Ecto neural progenitor cell (in vitro differentiated cells): ENCODE measurements around the gene NUP98.
"Not testable (repeated sequence)": the region's sequence is repeated elsewhere in the genome, so short reads cannot be mapped to it uniquely, and the experiment has no call there.

Source experiments
- DNase-seq: peaks from one replicate; pipeline ENCODE4 v3.0.0-alpha.2; 2018; ENCODE audit warnings: low spot score

Gene NUP98

DNA sequence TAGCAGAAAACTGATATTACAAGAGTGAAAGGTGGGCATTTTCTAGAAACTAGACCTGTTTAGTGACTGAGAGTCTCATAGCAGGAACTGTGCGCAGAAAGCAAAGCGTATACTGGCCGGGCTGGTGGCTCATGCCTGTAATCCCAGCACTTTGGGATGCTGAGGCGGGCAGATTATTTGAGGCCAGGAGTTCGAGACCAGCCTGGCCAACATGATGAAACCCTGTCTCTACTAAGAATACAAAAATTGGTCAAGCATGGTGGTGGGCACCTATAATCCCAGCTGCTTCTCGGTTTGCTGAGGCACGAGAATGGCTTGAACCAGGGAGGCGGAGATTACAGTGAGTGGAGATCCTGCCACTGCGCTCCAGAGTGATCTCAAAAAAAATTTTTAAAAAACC lies 1.8 kb upstream of the NUP98 start:
- DNase-seq: no peak

DNA sequence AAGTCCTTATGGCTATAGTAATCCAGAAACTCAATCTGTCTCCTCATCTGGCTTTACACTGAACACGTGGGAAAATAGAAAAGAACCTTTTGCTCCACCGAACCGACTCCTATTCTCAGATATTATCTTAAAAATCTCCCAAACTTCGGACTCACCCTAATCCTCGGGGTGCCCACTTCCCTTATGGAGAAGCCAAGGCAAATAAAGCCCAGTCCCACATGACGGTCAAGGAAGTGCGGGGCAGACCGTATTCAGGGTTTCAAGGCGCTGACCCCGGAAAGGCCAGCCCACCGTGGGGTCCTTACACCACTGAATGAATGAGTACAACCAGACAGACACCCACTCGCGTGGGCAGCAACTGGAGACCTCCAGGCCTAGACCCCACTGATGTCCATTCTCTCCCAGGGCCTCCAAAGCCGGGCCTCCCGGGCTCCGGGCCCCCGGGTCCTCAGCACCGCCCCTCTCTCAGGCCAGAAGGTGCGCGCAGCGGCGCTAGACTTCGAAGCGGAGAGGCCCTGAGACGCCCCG lies 489 bp downstream of the NUP98 start:
- no peak for DNase-seq

DNA sequence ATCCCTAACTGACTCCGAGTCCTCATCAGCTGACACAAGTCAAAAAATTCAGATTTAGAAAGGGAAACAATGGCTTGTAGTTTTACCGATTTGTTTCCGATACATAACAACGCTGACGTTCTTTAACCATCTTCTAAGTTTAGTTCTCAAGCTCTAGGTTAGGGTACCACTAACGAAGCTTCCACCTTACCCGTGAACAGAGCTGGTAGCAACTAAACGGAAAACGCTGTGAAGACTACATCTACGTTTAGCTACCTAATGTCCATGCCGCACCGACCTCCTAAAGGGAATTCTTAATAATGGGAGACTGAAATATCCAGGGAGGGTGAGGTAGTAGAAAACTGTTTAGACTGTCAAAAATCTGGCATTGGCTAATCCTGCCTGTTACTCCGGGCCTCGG lies 1.0 kb downstream of the NUP98 start:
- DNase-seq: no peak

DNA sequence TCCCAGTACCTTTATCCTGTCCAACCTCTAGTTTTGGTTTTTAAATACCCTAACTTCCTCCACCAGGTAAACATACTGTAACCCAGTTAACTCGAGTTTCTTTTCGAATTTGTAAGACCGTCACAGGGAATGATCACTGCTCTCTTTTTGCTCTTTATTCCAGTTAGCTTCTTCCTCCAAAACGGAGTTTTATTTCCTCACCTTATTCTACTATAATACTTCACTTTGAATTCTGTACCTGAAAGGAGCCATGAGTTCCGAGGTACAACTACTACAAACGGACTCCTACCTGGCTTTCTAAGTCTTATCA lies 1.4 kb downstream of the NUP98 start:
- no peak for DNase-seq

DNA sequence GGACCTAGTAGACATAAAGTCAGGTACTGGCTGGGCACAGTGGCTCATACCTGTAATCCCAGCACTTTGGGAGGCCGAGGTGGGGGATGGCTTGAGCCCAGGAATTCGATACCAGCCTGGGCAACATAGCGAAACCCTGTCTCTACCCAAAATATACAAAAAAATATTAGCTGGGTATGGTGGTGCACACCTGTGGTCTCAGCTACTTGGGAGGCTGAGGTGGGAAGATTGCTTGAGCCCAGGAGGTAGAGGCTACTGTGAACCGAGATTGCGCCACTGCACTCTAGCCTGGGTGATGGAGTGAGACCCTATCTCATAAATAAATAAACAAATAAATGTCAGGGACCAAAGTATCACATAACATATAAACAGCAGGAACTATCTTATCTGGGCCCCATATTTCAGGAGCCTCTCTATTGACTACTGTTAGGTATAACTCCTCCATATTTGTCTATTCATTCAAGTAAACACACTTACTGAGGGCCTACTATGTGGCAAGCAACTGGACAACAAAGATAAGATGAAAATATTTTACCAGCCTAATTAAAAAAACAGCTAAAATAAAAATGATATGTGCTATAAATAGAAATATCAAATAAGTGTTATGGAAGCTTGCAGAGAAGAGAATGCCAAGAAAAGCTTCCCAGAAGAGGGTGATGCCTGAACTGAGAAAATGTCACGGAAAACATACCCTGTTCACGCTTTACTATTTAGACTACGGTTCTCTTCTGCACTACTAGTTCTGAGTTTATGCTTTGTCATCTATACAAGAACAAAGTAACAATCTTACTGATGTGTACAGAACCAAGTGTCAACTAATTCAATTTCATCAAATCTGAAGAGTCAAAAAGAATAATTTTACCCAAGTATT lies 2.0 kb downstream of the NUP98 start:
- no peak for DNase-seq

DNA sequence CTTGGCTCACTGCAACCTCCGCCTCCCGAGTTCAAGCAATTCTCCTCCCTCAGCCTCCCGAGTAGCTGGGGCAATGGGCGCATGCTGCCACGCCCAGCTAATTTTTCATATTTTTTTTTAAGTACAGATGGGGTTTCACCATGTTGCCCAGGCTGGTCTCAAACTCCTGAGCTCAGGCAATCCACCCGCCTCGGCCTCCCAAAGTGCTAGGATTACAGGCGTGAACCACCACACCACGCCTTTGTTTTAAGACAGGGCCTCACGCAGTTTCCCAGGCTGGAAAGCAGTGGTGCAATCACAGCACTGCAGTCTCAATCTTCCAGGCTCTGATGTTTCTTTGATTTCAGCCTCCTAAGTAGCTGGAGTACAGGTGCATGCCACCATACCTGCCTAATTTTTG lies 3.0 kb downstream of the NUP98 start:
- not testable (repeated sequence) for DNase-seq

DNA sequence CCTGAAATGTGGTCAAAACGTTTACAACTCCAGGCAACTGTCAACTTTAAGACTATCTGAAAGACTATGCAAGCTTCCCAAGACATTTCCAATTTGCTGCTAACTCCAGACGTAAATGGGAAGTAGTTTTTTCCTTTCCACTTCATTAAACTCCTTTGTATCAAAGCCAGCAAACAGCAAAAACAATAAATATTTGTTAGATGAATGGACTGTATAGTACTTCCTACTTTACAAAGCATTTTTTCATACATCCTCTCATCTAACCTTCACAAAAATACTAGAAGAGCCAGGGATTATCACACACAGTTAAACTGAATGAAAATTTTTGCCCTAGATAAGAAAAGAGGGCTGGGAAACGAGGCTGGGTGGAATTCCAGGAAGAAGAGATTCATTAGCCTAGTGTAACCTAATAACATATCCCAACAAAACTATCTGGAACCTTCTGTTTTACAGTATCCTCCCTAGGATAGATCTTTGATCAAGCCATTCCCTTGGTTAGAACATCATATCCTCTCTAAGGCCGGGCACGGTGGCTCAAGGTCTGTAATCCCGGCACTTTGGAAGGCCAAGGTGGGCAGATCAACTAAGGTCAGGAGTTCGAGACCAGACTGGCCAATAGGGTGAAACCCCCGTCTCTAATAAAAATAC lies 10.4 kb downstream of the NUP98 start:
- DNase-seq: no peak

DNA sequence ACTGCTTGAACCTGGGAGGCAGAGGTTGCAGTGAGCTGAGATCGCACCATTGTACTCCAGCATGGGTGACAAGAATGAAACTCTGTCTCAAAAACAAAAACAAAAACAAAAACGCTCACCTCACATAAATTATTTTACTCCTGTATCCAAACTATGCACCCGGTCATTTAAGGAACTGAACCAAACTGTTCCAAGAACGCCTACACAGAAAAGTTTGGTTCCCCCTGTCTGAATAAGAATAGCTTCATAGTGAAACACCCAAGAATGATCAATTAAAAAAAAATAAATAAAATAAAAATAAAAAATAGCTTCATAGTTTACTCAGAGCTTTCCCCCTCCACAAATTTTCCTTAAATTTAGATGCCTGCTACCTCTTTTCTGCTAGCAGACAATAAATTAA lies 13.7 kb downstream of the NUP98 start:
- DNase-seq: no peak

DNA sequence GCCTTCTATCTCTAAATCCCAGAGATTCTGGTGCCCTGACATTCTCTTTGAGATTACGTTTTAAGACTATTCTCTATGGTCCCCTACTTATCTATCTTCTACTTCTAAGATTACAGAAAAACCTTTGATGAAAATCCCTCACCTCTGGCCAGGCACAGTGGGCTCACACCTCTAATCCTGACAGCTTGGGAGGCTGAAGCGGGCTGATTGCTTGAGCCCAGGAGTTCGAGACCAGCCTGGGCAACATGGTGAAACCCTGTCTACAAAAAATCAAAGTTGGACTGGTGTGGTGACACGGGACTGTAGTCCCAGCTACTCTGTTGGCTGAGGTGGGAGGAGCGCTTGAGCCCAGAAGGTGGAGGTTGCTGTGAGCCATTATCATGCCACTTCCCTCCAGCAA lies 14.4 kb downstream of the NUP98 start:
- no peak for DNase-seq

DNA sequence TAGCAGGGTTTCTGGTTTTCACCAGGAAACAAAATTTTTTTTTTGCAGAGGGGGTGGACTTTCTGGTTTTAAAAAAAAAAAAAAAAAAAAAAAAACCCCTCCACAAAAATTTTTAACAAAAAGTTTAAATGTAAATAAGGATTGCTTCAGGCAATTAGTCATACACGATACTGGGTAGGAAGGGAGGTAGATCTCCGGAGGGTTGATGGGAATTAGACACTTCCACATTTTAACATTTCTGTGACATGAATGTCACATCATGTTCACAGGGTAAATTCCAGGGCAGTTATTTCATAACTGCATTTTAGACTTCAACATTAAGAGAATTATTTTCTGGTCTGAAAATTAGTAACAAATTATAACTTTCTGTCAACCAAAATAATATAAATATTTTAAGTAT lies 15.9 kb downstream of the NUP98 start:
- DNase-seq: no peak

DNA sequence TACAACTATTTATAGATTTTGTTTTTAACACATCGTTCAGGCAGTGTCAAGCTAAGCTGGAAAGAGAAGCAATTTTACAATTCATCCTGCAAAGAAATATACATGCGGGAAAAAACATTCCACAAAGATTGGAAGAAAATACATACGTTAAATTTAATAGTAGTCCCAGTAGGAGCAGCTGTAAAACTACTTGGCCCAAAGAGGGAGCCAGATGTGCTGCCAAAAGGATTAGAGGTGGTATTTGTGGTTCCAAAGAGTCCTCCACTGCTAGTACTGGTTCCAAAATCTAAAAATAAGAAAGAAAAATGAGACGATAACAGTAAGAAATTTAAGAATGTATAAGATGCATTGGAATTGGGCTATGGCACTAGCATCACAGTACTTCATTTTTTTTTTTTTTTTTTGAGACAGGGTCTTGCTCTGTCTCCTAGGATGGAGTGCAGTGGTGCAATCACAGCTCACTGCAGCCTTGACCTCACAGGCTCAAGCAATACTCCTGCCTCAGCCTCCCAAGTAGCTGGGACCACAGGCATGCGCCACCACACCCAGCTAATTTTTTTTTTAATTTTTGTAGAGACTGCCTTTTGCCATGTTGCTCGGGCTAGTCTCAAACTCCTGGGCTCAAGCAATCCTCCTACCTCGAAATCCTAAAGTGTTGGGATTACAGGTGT lies 21.5 kb downstream of the NUP98 start:
- DNase-seq: no peak

DNA sequence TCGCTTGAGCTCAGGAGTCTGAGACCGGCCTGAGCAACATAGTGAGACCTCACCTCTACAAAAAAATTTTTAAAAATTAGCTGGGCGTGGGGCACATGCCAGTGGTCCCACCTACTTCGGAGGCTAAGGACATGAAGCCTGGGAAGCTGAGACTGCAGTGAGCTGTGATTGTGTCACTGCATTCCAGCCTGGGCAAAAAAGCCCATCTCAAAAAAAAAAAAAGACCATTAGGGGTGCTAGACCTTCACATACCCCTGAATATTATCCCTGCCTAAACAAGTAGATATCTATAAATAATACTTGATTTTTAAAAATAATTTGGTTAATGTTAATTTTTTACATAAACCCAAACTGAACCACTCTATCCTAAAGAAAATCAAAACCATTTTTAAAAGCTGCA lies 24.2 kb downstream of the NUP98 start:
- no peak for DNase-seq

DNA sequence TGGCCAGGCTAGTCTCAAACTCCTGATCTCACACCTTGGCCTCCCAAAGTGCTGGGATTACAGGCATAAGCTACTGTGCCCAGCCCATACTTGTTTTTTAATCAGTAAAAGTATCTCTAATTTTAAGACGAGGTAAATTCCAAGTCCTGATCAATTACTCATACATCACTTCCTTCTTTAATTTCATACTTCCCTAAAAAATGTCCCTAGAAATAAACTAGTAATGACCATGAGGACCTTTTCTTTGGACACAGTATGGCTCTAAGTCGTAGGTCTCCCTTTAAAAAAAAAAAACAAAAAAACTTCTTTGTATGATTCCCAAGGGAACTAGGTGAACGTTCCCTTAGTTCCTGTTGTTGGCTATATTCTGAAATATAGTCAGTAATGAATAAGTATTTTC lies 29.8 kb downstream of the NUP98 start:
- DNase-seq: no peak

DNA sequence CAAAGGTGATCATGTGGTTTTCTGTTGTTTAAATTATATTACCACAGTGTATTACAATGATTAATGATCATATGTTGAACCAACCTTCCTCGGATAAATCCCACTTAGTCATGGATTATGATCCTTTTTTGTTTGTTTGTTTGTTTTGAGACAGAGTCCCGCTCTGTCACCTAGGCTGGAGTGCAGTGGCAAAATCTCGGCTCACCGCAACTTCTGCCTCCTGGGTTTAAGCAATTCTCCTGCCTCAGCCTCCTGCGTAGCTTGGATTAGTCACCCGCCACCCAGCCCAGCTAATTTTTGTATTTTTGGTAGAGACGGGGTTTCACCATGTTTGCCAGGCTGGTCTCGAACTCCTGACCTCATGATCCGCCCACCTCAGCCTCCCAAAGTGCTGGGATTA lies 30.5 kb downstream of the NUP98 start:
- DNase-seq: not testable (repeated sequence)

DNA sequence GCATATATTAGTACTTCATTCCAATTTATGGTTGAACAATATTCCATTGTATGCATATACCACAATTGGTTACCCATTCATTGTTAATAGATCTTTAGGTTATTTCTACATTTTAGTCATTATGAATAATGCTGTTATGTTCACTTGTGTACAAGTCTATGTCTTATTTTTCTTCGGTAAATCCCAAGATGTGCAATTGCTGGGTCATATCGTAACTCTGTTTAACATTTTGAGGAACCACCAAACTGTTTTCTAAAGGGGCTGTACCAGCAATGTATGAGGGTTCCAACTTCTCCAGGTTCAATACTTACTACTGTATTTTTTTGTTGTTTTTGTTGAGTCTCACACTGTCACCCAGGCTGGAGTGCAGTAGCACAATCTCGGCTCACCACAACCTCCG lies 33.1 kb downstream of the NUP98 start:
- DNase-seq: no peak

DNA sequence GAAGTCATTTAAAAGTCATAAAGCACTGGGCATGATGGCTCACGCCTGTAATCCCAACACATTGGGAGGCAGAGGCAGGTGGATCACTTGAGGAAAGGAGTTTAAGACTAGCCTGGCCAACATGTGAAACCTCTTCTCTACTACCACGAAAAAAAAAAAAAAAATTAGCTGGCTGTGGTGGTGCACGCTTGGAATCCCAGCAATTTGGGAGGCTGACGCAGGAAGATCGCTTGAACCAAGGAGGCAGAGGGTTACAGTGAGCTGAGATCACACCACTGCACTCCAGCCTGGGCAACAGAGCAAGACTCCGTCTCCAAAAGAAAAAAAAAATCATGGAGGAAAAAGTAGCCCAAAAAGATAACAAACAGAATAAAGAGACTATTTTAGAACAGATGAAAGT lies 42.2 kb downstream of the NUP98 start:
- no peak for DNase-seq

DNA sequence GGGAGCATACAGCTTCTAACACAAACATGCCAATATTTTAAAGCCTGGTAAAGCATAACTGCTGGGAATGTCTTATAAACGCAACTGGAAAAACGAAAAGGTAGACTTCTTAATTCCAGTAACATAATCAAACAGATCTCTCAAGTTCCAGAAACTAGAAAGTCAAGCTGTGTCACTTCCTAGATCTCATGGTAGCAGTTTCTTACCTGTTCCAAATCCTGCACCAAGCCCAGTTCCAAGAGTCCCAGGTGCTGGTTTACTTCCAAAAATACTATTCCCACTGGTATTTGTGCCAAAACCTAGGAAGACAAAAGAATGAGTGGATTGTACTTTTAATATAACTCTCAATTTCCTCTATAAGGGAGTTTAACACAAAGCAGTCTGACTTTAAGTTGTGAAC lies 44.2 kb downstream of the NUP98 start:
- no peak for DNase-seq

DNA sequence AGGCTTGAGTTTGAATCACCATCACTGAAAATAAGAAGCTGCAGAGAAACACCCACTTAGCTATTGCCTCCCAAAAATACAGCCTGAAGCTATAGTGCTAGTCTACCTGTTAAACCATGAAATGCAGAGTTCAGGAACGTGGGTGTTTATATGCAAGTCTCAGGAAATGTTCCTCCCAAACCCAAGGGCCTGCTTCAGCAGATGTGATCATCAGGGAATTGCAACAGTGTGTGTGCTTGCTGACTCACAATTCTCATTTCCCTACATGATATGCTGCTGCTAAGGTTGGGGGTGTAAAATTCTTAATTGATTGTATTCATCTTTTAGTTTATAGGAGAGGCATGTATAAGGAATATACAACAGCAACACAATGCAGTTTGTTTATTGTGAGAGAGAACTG lies 49.6 kb downstream of the NUP98 start:
- no peak for DNase-seq

DNA sequence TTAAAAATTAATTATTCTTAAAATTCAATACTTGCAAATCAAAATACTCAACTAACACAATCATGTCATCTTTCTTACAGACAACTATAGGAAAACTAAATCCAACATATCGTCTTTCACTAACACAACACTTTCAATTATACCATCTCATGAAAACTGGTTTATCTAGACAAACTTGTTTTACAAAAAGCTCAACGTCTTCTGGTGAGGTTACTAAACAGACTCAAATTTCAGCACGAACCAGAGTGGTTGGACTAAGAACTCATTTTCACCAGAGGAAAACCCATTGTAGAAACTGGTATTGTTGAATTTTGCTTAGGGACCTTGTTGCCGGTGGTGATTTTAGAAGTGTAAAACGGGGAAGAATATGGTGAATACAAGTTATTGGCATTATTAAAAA lies 52.2 kb downstream of the NUP98 start:
- no peak for DNase-seq

DNA sequence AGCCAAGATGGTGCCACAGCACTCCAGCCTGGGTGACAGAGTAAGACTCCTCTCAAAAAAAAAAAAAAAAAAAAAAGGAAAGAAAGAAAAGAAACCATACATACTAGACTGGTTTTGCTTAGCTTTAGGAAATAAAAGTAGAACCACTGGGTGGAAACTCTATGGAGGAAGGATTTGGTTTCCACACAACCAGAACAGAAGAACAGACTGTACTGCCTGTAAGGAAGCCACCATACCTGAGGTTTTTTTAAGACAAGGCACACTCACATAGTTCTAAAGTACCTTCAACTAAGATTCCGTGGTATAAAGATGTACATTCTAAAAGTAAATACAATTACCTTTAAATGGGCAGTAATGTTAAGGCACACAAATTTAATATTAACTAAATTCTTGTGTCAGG lies 58.6 kb downstream of the NUP98 start:
- DNase-seq: no peak

DNA sequence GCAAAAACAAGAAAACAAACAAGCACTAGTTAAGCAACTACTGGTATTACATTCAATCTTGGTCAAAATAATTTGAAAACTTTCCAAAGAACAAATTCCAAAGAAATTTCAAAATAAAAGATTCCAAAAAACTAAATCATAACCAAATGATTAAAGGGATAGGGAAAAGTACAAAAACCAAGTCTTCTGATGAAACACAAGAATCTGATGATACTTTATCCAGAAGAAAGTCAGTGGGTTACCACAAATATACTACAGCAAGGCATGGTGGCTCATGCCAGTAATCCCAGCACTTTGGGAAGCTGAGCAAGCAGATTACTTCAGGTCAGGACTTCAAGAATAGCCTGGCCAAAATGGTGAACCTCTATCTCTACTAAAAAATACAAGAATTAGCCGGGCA lies 59.1 kb downstream of the NUP98 start:
- DNase-seq: no peak

DNA sequence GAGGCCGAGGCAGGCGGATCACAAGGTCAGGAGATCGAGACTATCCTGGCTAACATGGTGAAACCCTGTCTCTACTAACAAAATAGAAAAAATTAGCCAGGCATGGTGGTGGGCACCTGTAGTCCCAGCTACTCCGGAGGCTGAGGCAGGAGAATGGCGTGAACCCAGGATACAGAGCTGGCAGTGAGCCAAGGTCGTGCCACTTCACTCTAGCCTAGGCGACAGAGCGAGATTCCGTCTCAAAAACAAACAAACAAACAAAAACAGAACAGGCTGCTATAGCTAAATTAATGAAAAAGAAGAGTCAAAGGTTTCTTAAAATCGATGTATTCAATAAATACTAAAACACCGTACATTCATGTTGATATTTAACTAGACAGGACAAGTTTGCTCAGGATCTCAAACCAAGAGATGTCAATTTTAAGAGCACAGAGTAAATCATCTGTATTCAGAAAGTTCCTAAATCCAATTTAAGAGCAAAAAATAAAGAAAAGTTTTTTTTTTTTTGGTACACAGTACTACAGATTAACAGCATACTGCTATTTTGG lies 59.9 kb downstream of the NUP98 start:
- no peak for DNase-seq

DNA sequence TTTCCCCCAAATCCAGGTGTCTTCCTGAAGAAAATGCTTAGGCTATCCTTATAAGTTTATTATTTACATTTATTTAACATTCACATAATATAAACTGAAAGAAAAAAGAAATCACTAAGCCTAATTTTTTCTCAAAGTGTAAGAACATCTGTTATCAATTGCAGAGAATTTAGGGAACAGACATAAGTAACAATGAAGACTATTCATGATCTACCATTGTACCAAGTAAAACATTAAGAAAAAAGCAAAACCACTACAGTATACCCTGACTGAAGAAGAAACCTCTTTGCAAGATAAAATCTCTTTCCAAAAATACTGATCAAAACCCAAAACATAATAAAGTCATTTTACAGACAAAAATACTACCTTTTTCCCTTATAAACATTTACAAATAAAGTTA lies 60.5 kb downstream of the NUP98 start:
- DNase-seq: no peak
